Neuronal stem cell (in vitro differentiated cells): ENCODE data around the gene SYDE2.

Experiments
- DNase-seq: peaks from one replicate; pipeline ENCODE4 v3.0.0-alpha.2; 2013; ENCODE audit warnings: low spot score
- H2AFZ ChIP-seq: one replicate; pipeline ENCODE4 v1.6.1; 2013; ENCODE audit warnings: mild to moderate bottlenecking, low read length, inconsistent platforms
- H2AK5ac ChIP-seq: 2 replicates; pipeline ENCODE4 v1.6.1; 2013; ENCODE audit warnings: low read depth, mild to moderate bottlenecking, inconsistent platforms, low read length, moderate library complexity, mixed read lengths
- H2BK120ac ChIP-seq: 2 replicates; pipeline ENCODE4 v1.6.1; 2013; ENCODE audit warnings: low read depth, mild to moderate bottlenecking, inconsistent platforms, low read length, moderate library complexity, mixed read lengths
- H2BK12ac ChIP-seq: one replicate; pipeline ENCODE4 v1.6.1; 2013; ENCODE audit warnings: low read length, inconsistent platforms
- H2BK15ac ChIP-seq: 2 replicates; pipeline ENCODE4 v1.6.1; 2013; ENCODE audit warnings: mild to moderate bottlenecking, low read length, inconsistent platforms, mixed read lengths
- H2BK5ac ChIP-seq: one replicate; pipeline ENCODE4 v1.6.1; 2013; ENCODE audit warnings: inconsistent platforms, mild to moderate bottlenecking, low read length, moderate library complexity
- H3K14ac ChIP-seq: one replicate; pipeline ENCODE4 v1.6.1; 2013; ENCODE audit warnings: low read length, inconsistent platforms
- H3K18ac ChIP-seq: 2 replicates; pipeline ENCODE4 v1.6.1; 2013; ENCODE audit warnings: low read length, inconsistent platforms
- H3K23ac ChIP-seq: 2 replicates; pipeline ENCODE4 v1.6.1; 2013; ENCODE audit warnings: low read depth, mild to moderate bottlenecking, mixed read lengths, low read length, inconsistent platforms; ENCODE audit not compliant: poor library complexity
- H3K27ac ChIP-seq: replicated peaks from 3 replicates; pipeline ENCODE4 v1.5.1; 2013; ENCODE audit warnings: low read length, inconsistent platforms
- H3K27me3 ChIP-seq, 3 experiments: 2 replicates each; pipeline ENCODE4 v1.6.1; 2013; ENCODE audit warnings: low read length in 3 of 3, mild to moderate bottlenecking in 2 of 3, inconsistent platforms in 1 of 3, low read depth in 1 of 3, mixed read lengths in 1 of 3, moderate library complexity in 1 of 3; ENCODE audit not compliant: control insufficient read depth in 3 of 3, insufficient read depth in 3 of 3
- H3K36me3 ChIP-seq, 2 donors: replicated peaks in 1 of 2; 2 replicates each; pipeline ENCODE4 v1.6.1; 2013; ENCODE audit warnings: low read length in 2 of 2; ENCODE audit not compliant: control insufficient read depth in 2 of 2, insufficient read depth in 2 of 2
- H3K4ac ChIP-seq: 2 replicates; pipeline ENCODE4 v1.6.1; 2013; ENCODE audit warnings: inconsistent platforms, mild to moderate bottlenecking, low read length, moderate library complexity
- H3K4me1 ChIP-seq, 2 donors: 1 replicate in 1 of 2; 2 replicates in 1 of 2; pipeline ENCODE4 v1.6.1; 2013; ENCODE audit warnings: low read length in 2 of 2, low read depth in 1 of 2; ENCODE audit not compliant: control insufficient read depth in 2 of 2, insufficient read depth in 1 of 2
- H3K4me2 ChIP-seq: one replicate; pipeline ENCODE4 v1.6.1; 2013; ENCODE audit warnings: mild to moderate bottlenecking, low read length, inconsistent platforms; ENCODE audit not compliant: insufficient read depth, poor library complexity, severe bottlenecking
- H3K4me3 ChIP-seq, 2 donors: 2 replicates each; pipeline ENCODE4 v1.5.1; 2013; ENCODE audit warnings: low read length in 2 of 2, mild to moderate bottlenecking in 2 of 2, inconsistent platforms in 1 of 2, moderate library complexity in 1 of 2
- H3K79me1 ChIP-seq: one replicate; pipeline ENCODE4 v1.6.1; 2013; ENCODE audit warnings: low read depth, mild to moderate bottlenecking, inconsistent platforms, low read length, moderate library complexity
- H3K9ac ChIP-seq: one replicate; pipeline ENCODE4 v1.6.1; 2013; ENCODE audit warnings: mild to moderate bottlenecking, low read depth, low read length, inconsistent platforms; ENCODE audit not compliant: poor library complexity
- H3K9me3 ChIP-seq, 2 donors: replicated peaks in 1 of 2; 2 replicates each; pipeline versions ENCODE3 to v1.6.1; 2013; ENCODE audit warnings: low read length in 2 of 2, mild to moderate bottlenecking in 2 of 2, inconsistent platforms in 1 of 2, low read depth in 1 of 2, mixed read lengths in 1 of 2, moderate library complexity in 1 of 2; ENCODE audit not compliant: control insufficient read depth in 2 of 2, insufficient read depth in 1 of 2
- H4K8ac ChIP-seq: one replicate; pipeline ENCODE4 v1.6.1; 2013; ENCODE audit warnings: low read depth, mild to moderate bottlenecking, inconsistent platforms, low read length, moderate library complexity
- H4K91ac ChIP-seq: one replicate; pipeline ENCODE4 v1.6.1; 2013; ENCODE audit warnings: low read length, low read depth, mild to moderate bottlenecking, inconsistent platforms; ENCODE audit not compliant: poor library complexity
- WGBS, 2 donors: extraction: QIAGEN DNeasy Blood & Tissue Kit; methylation state at CpG; one replicate each; pipeline ENCODE4 v1.1.7; 2013; ENCODE audit warnings: missing lambda C conversion rate in 2 of 2, mixed read lengths in 1 of 2; ENCODE audit not compliant: insufficient read length in 2 of 2, insufficient replicate concordance in 1 of 2; ENCODE audit errors: extremely low coverage in 2 of 2; 5-methylcytosine and 5-hydroxymethylcytosine counted together

Gene SYDE2

DNA sequence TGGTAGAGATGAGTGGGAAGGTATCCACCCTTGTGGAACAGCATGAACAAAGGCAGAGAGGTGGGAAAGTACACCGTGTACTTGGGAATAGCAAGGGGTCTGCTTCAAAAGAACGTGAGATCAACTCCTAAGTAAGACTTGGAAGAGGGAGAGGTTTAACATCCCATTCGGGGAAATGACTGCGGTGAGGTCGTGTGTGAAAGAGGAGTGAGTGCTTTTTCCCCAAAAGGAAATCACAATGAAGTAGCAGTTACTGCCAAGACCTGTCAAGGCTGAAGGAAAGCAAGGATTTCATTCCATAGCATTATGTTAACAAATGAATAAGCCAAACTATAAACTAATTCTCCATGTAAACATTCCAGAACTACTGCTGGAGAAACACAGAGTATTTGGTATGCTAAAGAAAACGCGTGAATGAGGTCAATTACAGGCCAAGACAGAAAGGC lies 20.0 kb upstream of the SYDE2 start:
- no peak overlapping the region for H2AFZ ChIP-seq
- no peak overlapping the region for H2BK12ac ChIP-seq
- H3K4me1 ChIP-seq, result peaks cover 4 to 6% of the 10 kb centered on the region in 2 donors
- H3K27ac ChIP-seq, result no peak overlapping the region
- H3K23ac ChIP-seq, result no peak overlapping the region
- H3K14ac ChIP-seq, result no peak overlapping the region
- H2BK120ac ChIP-seq, result no peak overlapping the region
- no peak for DNase-seq
- H3K9me3 ChIP-seq, result no peaks in the 10 kb centered on the region
- no peak overlapping the region for H2AK5ac ChIP-seq
- H3K9ac ChIP-seq, result no peak overlapping the region
- no peaks in the 10 kb centered on the region for H3K36me3 ChIP-seq
- no peak overlapping the region for H4K91ac ChIP-seq
- H3K79me1 ChIP-seq, result no peaks in the 10 kb centered on the region
- no CpG with 5 or more reads among the region's 7 CpGs for WGBS, 2 donors
- H3K4me3 ChIP-seq, result no peak overlapping the region
- H2BK5ac ChIP-seq, result no peak overlapping the region
- peaks cover 0 to 51% (median 0%) of the 10 kb centered on the region in 3 experiments for H3K27me3 ChIP-seq
- no peak overlapping the region for H2BK15ac ChIP-seq
- H3K4me2 ChIP-seq, result no peak overlapping the region
- H3K4ac ChIP-seq, result no peak overlapping the region
- H4K8ac ChIP-seq, result no peak overlapping the region
- H3K18ac ChIP-seq, result no peak overlapping the region

DNA sequence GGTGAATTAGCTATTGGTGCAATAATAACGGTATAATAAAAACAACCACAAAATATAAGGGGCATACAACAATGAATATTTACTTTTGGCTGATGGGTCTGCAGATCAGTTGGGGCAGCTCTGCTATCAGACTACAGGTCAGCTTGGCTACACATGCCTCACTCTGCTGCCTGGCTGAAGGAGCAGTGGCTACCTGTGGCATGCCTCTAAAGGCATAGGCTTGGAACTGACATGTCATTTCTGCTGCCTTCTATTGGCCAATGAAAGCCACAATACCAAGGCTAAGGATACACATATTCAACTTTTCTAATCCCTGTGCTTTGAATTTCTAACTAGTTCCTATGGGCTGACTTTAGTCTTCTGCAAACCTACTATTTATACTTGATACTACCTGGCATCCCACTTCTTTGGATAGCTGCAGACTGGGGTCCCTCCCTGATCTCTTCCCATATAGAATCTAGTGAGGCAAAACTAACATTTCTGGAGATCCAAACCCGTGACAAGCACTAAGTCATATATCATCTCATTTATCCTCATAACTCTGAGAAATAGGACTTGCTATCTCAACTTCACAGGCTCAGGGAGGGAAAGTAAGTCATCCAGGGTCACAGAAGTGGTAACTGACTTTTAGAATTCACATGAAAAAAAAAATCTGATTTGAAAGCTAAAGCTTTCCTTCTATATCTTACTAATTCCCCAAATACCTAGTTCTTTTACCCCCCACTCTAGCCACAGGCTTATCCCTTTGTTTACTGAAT lies 19.2 kb upstream of the SYDE2 start:
- no peak overlapping the region for H3K14ac ChIP-seq
- H3K27me3 ChIP-seq, result peaks cover 0 to 53% (median 0%) of the 10 kb centered on the region in 3 experiments
- H2BK15ac ChIP-seq, result no peak overlapping the region
- no peak overlapping the region for H3K4me3 ChIP-seq
- no peak overlapping the region for H3K27ac ChIP-seq
- no peak overlapping the region for H3K23ac ChIP-seq
- H3K36me3 ChIP-seq, result no peaks in the 10 kb centered on the region
- peaks cover 0 to 2% of the 10 kb centered on the region in 2 donors for H3K4me1 ChIP-seq
- no peak overlapping the region for H2BK120ac ChIP-seq
- H2AK5ac ChIP-seq, result no peak overlapping the region
- WGBS, 2 donors, result no CpG with 5 or more reads among the region's 2 CpGs
- H3K4ac ChIP-seq, result no peak overlapping the region
- H3K4me2 ChIP-seq, result no peak overlapping the region
- H3K18ac ChIP-seq, result no peak overlapping the region
- no peak overlapping the region for H4K91ac ChIP-seq
- H4K8ac ChIP-seq, result no peak overlapping the region
- H3K9ac ChIP-seq, result no peak overlapping the region
- no peak overlapping the region for H2BK5ac ChIP-seq
- H3K9me3 ChIP-seq, result no peaks in the 10 kb centered on the region
- H2AFZ ChIP-seq, result no peak overlapping the region
- DNase-seq, result no peak
- H3K79me1 ChIP-seq, result no peaks in the 10 kb centered on the region
- no peak overlapping the region for H2BK12ac ChIP-seq

DNA sequence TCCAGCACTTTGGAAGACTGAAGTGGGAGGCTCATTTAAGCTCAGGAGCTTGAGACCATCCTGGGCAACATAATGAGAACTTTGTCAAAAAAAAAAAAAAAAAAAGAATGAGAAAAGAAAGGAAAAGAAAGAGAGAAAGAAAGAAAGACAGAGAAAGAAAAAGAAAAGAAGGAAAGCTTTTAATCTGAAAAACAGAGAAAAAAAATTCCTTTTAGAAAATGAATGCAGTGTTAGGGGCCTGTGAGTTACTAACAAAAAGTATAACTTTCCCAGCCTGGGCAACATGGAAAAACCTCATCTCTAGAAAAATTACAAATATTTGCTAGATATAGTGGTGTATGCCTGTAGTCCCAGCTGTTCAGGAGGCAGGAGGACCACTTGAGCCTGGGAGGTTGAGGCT lies 15.9 kb upstream of the SYDE2 start:
- H2AFZ ChIP-seq, result no peak overlapping the region
- no peak overlapping the region for H2AK5ac ChIP-seq
- peaks cover 0 to 30% (median 0%) of the 10 kb centered on the region in 3 experiments for H3K27me3 ChIP-seq
- H3K4me3 ChIP-seq, result no peak overlapping the region
- no peak overlapping the region for H3K9ac ChIP-seq
- H3K4me2 ChIP-seq, result no peak overlapping the region
- no peak overlapping the region for H2BK5ac ChIP-seq
- no peak overlapping the region for H4K8ac ChIP-seq
- no peaks in the 10 kb centered on the region for H3K9me3 ChIP-seq
- DNase-seq, result no peak
- H2BK12ac ChIP-seq, result no peak overlapping the region
- no peaks in the 10 kb centered on the region for H3K36me3 ChIP-seq
- no peaks in the 10 kb centered on the region for H3K79me1 ChIP-seq
- H3K4me1 ChIP-seq, result peaks cover 0 to 2% of the 10 kb centered on the region in 2 donors
- H3K14ac ChIP-seq, result no peak overlapping the region
- no peak overlapping the region for H3K18ac ChIP-seq
- no peak overlapping the region for H3K23ac ChIP-seq
- no peak overlapping the region for H3K4ac ChIP-seq
- no peak overlapping the region for H2BK15ac ChIP-seq
- H2BK120ac ChIP-seq, result no peak overlapping the region
- no peak overlapping the region for H4K91ac ChIP-seq
- H3K27ac ChIP-seq, result no peak overlapping the region

DNA sequence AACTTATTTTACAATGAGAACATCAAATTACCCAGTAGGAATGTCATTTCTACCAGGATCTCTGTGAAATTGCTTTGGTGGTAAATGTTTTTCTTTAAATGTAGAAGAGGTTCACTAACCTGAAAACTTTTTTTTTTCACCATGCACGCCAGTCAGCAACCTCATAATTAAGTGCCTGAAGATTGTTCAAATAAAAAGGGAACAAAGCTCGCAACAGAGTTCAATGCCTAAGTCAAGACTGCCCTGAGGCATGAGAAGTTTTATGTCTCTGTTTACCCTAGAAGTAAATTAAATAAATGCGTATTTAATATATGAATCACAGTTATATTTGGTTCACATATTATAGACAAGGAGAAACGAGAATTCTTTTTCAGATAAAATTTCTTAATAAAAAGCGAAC lies 13.8 kb upstream of the SYDE2 start:
- Histone ChIP-seq H2AK5ac (no peak overlapping the region), H2BK120ac (no peak overlapping the region), H3K36me3 (no peaks in the 10 kb centered on the region), H2BK15ac (no peak overlapping the region), H3K4me3 (no peak overlapping the region), H3K27ac (no peak overlapping the region), H4K91ac (no peak overlapping the region), H3K9me3 (no peaks in the 10 kb centered on the region), H3K27me3 (peaks cover 0 to 13% (median 0%) of the 10 kb centered on the region in 3 experiments), H3K14ac (no peak overlapping the region), H3K4ac (no peak overlapping the region), H4K8ac (no peak overlapping the region), H3K79me1 (no peaks in the 10 kb centered on the region), H2BK5ac (no peak overlapping the region), H2AFZ (no peak overlapping the region), H3K4me1 (no peaks in the 10 kb centered on the region), H3K18ac (no peak overlapping the region), H2BK12ac (no peak overlapping the region), H3K4me2 (no peak overlapping the region), H3K23ac (no peak overlapping the region), H3K9ac (no peak overlapping the region)
- no peak for DNase-seq
- WGBS, 2 donors, result no CpG with 5 or more reads among the region's 5 CpGs
